B cell (primary cell): Measurements from ENCODE around the gene LPO. TPM values are rescaled to one million over a fixed set of nuclear protein-coding genes. Genes with fewer than 3 reads are reported as not detected.

Experiments
- ATAC-seq: fragments of 200-7000 bp; cut with Tn5 transposase; one replicate; pipeline ENCODE4 v1.10.0; 2021; ENCODE audit warnings: low read depth, mild to moderate bottlenecking, moderate number of reproducible peaks, moderate library complexity
- CTCF ChIA-PET: fragments of 350-600 bp; sonication (Branson Sonifier 250); formaldehyde crosslinking; loops from one replicate; lab custom pipeline; 2021; ENCODE audit warnings: antibody characterized with exemption, inconsistent platforms; lab: Charles Lee
- POLR2A ChIA-PET: fragments of 350-600 bp; sonication (Branson Sonifier 250); formaldehyde crosslinking; loops from one replicate; lab custom pipeline; 2021; ENCODE audit warnings: antibody characterized with exemption; lab: Charles Lee
- DNase-seq: peaks from one replicate; pipeline ENCODE4 v3.0.0; 2013
- H2AFZ ChIP-seq: 2 replicates; pipeline ENCODE4 v1.6.1; 2012; ENCODE audit warnings: mild to moderate bottlenecking, low read depth, low read length; ENCODE audit not compliant: insufficient read depth, poor library complexity, severe bottlenecking
- H3K27ac ChIP-seq, 2 donors: 1 replicate in 1 of 2; 2 replicates in 1 of 2; pipeline ENCODE4 v1.5.1; 2012 to 2013; ENCODE audit warnings: low read length in 2 of 2, mild to moderate bottlenecking in 2 of 2, moderate library complexity in 1 of 2
- H3K27me3 ChIP-seq, 4 experiments: fragments of 200-600 bp in 1 of 4; sonication (generic) in 1 of 4; replicated peaks in 1 of 4; 1 replicate in 2 of 4; 2 replicates in 2 of 4; pipeline versions ENCODE4 v1.6.1 to v1.7.0; 2013 to 2016; ENCODE audit warnings: low read length in 3 of 4, mild to moderate bottlenecking in 2 of 4, mixed read lengths in 1 of 4, moderate library complexity in 1 of 4; ENCODE audit not compliant: insufficient read depth in 4 of 4, control insufficient read depth in 3 of 4; ENCODE audit errors: control extremely low read depth in 1 of 4
- H3K36me3 ChIP-seq, 2 experiments: replicated peaks in 1 of 2; 1 replicate in 1 of 2; 2 replicates in 1 of 2; pipeline versions ENCODE4 v1.6.1 to v1.7.1; 2013; ENCODE audit warnings: low read length in 1 of 2; ENCODE audit not compliant: insufficient read depth in 2 of 2, control insufficient read depth in 1 of 2; ENCODE audit errors: control extremely low read depth in 1 of 2, extremely low read depth in 1 of 2
- H3K4me1 ChIP-seq, 2 donors: fragments of 200-600 bp in 1 of 2; sonication (generic) in 1 of 2; 1 replicate in 1 of 2; 2 replicates in 1 of 2; pipeline versions ENCODE4 v1.5.1 to v1.6.1; 2013 to 2017; ENCODE audit warnings: low read length in 2 of 2; ENCODE audit not compliant: control insufficient read depth in 2 of 2, insufficient read depth in 2 of 2
- H3K4me2 ChIP-seq: replicated peaks from 2 replicates; pipeline ENCODE3; 2012; ENCODE audit warnings: mild to moderate bottlenecking, low read depth, low read length; ENCODE audit not compliant: poor library complexity, severe bottlenecking
- H3K4me3 ChIP-seq, 5 experiments: fragments of 200-600 bp in 1 of 5; sonication (generic) in 1 of 5; 1 replicate in 3 of 5; 2 replicates in 2 of 5; pipeline versions ENCODE4 v1.5.1 to v1.7.0; 2011 to 2016; ENCODE audit warnings: low read length in 4 of 5, mild to moderate bottlenecking in 4 of 5, low read depth in 2 of 5, control low read depth in 1 of 5, moderate library complexity in 1 of 5; ENCODE audit not compliant: insufficient read depth in 1 of 5; ENCODE audit errors: control extremely low read depth in 1 of 5, extremely low read depth in 1 of 5
- H3K79me2 ChIP-seq: fragments of 200-600 bp; sonication (generic); one replicate; pipeline ENCODE4 v1.6.0; 2016; ENCODE audit warnings: low read length; ENCODE audit not compliant: control insufficient read depth, insufficient read depth
- H3K9ac ChIP-seq: fragments of 200-600 bp; sonication (generic); 2 replicates; pipeline ENCODE4 v1.6.1; 2017; ENCODE audit warnings: mild to moderate bottlenecking, low read length, moderate library complexity
- H3K9me3 ChIP-seq, 3 donors: one replicate each; pipeline versions ENCODE4 v1.6.1 to v1.7.1; 2013; ENCODE audit warnings: low read length in 2 of 3; ENCODE audit not compliant: control insufficient read depth in 2 of 3, insufficient read depth in 1 of 3; ENCODE audit errors: control extremely low read depth in 1 of 3
- H4K20me1 ChIP-seq: 2 replicates; pipeline ENCODE4 v1.6.0; 2012; ENCODE audit warnings: mild to moderate bottlenecking, low read length; ENCODE audit not compliant: insufficient read depth, control insufficient read depth, poor library complexity, severe bottlenecking
- H3K27ac Mint-ChIP-seq: one replicate; pipeline ENCODE4 v1.8.0; 2021; ENCODE audit warnings: mixed read lengths
- H3K27me3 Mint-ChIP-seq: one replicate; pipeline ENCODE4 v1.8.0; 2021; ENCODE audit warnings: mixed read lengths
- H3K4me1 Mint-ChIP-seq: one replicate; pipeline ENCODE4 v1.8.0; 2021; ENCODE audit warnings: mixed read lengths
- H3K4me3 Mint-ChIP-seq: one replicate; pipeline ENCODE4 v1.8.0; 2021; ENCODE audit warnings: mixed read lengths
- H3K9me3 Mint-ChIP-seq: one replicate; pipeline ENCODE4 v1.8.0; 2022; ENCODE audit warnings: mixed read lengths; ENCODE audit not compliant: insufficient read depth
- EZH2 ChIP-seq: IDR thresholded peaks from 2 replicates; pipeline ENCODE4 v1.6.1; 2012; ENCODE audit warnings: borderline replicate concordance, low read depth, mild to moderate bottlenecking, moderate library complexity, low read length; ENCODE audit not compliant: insufficient read depth, poor library complexity, severe bottlenecking
- WGBS: methylation state at CpG from one replicate; pipeline ENCODE4 v1.1.5; 2013; ENCODE audit warnings: missing lambda C conversion rate; ENCODE audit not compliant: insufficient coverage; 5-methylcytosine and 5-hydroxymethylcytosine counted together
- intact Hi-C: fragments of 100-400 bp; cut with micrococcal nuclease; formaldehyde crosslinking; loops from one replicate; pipeline ENCODE4 v1.10.0; 2022
- polyA minus RNA-seq: library from RNA; depleted of rRNA, polyadenylated mRNA; stranded (reverse); fragments of >200 nt; gene quantifications from 2 replicates; pipeline ENCODE4 v1.2.3, GENCODE V29; 2012
- polyA plus RNA-seq: library from polyadenylated mRNA; depleted of rRNA; stranded (reverse); fragments of >200 nt; gene quantifications from 2 replicates; pipeline ENCODE4 v1.2.3, GENCODE V29; 2012
- total RNA-seq, 2 donors: library from RNA; stranded (reverse); fragments of 120-200 nt in 1 of 2; gene quantifications; 1 replicate in 1 of 2; 2 replicates in 1 of 2; pipeline versions ENCODE4 v1.2.3 to v1.2.4, GENCODE V29; 2013 to 2022
- TF ChIP-seq, protein P1 (sequence below): fragments of 200-600 bp; IDR thresholded peaks from one replicate; pipeline ENCODE4 v1.8.0; 2022; ENCODE audit warnings: antibody characterized with exemption, mild to moderate bottlenecking

Gene LPO
- not detected in 2 replicates for total RNA-seq
- 0.02 TPM for total RNA-seq (2013)
- not detected in 2 replicates for polyA plus RNA-seq
- polyA minus RNA-seq = not detected in 2 replicates

DNA sequence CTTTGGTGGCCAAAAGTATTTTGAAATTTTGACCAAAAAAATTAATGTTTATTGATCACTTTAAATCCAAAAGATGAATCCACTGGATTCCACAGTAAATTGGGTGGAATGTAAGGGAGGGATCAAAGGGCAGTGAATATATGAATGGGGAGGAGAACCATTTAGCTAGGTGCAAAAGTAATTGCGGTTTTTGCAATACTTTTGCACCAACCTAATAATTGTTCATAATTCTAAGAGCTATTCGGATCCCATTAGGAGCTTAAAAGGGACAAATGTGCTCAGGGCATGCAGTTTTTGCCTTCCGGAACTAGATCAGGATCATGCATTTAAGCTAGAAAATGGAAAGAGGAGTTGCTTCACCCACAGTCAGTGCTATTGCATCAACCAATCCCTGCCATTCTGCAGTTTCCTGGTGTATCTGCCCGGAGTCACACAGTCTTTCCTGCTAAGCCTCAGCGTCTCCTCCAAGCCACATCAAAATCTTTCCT is at the start of gene LPO:
Gene LPO, plus strand, starts transcription at position 438 of the 488 bp plus-strand sequence. CDS start 4,396 bp downstream, outside the sequence.
- no peak within 1 kb of the TSS for H3K9ac ChIP-seq
- H3K4me1 ChIP-seq = peaks cover 5 to 11% of the 10 kb centered on the region in 2 donors
- ChIA-PET CTCF (interaction anchor here (1.2 to 2.1 kb wide), 3 partner anchors 11 to 38 kb away, joined by 3 to 11 read pairs (median 5); no protein-coding TSS in a partner anchor), POLR2A (no interaction called here)
- no peak within 1 kb of the TSS for H3K27ac ChIP-seq
- Mint-ChIP-seq H3K4me1 (peaks cover 15% of the 10 kb centered on the region), H3K27me3 (peaks cover 47% of the 10 kb centered on the region), H3K9me3 (no peaks in the 10 kb centered on the region), H3K27ac (no peak within 1 kb of the TSS), H3K4me3 (no peak within 1 kb of the TSS)
- H3K79me2 ChIP-seq = no peaks in the 10 kb centered on the region
- no peaks in the 10 kb centered on the region for H4K20me1 ChIP-seq
- WGBS = 20% methylated on average over 1 of the region's 5 CpGs
- DNase-seq = no peak
- ATAC-seq = no peak
- H3K36me3 ChIP-seq = no peaks in the 10 kb centered on the region
- TF ChIP-seq EZH2 = no peak
- TF ChIP-seq, protein P1, sequence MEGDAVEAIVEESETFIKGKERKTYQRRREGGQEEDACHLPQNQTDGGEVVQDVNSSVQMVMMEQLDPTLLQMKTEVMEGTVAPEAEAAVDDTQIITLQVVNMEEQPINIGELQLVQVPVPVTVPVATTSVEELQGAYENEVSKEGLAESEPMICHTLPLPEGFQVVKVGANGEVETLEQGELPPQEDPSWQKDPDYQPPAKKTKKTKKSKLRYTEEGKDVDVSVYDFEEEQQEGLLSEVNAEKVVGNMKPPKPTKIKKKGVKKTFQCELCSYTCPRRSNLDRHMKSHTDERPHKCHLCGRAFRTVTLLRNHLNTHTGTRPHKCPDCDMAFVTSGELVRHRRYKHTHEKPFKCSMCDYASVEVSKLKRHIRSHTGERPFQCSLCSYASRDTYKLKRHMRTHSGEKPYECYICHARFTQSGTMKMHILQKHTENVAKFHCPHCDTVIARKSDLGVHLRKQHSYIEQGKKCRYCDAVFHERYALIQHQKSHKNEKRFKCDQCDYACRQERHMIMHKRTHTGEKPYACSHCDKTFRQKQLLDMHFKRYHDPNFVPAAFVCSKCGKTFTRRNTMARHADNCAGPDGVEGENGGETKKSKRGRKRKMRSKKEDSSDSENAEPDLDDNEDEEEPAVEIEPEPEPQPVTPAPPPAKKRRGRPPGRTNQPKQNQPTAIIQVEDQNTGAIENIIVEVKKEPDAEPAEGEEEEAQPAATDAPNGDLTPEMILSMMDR = no peak
- peaks cover 0 to 3% (median 0%) of the 10 kb centered on the region in 3 donors for H3K9me3 ChIP-seq
- H2AFZ ChIP-seq = no peak within 1 kb of the TSS
- H3K4me3 ChIP-seq = no peak within 1 kb of the TSS
- H3K4me2 ChIP-seq = no peak within 1 kb of the TSS
- intact Hi-C loops = no loop called here
- peaks cover 0 to 24% (median 6%) of the 10 kb centered on the region in 4 experiments for H3K27me3 ChIP-seq

DNA sequence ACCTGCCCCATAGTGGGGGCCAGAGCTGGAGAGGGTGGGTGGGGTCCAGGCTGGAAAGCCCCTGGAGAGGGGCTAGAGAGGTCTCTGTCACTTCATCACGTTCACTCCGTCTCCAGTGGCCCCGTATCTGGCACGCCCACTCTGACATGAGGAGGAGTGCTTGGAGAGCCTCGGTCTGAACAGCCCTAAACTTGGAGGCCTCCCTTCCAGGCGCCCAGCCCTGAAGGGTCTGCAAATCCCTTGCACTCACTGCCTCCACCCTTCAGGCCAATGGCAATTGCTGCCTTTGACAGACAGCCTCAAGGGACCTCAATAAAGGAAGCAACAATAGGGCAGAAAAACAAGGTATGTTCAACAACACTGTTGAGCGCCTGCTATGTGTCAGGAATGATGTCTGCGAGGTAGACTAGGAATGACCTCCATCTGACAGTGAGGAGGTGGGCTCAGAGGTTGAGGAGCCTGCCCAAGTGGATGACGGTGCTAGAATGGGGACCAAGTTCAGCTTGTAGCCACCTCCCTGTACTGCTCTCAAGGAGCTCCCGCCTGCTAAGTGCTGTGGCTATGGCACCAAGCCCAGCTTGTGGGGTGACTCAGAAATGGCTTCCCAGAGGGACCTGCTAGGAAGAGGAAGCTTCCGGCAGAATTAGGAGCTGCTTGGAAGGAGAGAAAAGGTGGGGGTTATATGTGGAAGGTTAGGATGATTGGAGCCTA is 48.8 kb upstream of the LPO start:
- no peak overlapping the region for H3K4me3 Mint-ChIP-seq
- no peak overlapping the region for H3K4me2 ChIP-seq
- POLR2A ChIA-PET = no interaction called here
- H3K79me2 ChIP-seq = no peaks in the 10 kb centered on the region
- peaks cover 30% of the 10 kb centered on the region for H3K27me3 Mint-ChIP-seq
- WGBS = 67% methylated on average over 11 of the region's 11 CpGs
- peaks cover 9 to 15% of the 10 kb centered on the region in 2 donors for H3K4me1 ChIP-seq
- intact Hi-C loops = no loop called here
- peaks cover 11% of the 10 kb centered on the region for H3K4me1 Mint-ChIP-seq
- CTCF ChIA-PET = no interaction called here
- H3K9me3 ChIP-seq = no peaks in the 10 kb centered on the region
- no peak overlapping the region for H3K27ac ChIP-seq
- peaks cover 0 to 5% (median 2%) of the 10 kb centered on the region in 4 experiments for H3K27me3 ChIP-seq
- ATAC-seq = no peak
- no peaks in the 10 kb centered on the region for H3K36me3 ChIP-seq
- H3K4me3 ChIP-seq = no peak overlapping the region
- no peak overlapping the region for H3K9ac ChIP-seq
- H4K20me1 ChIP-seq = no peaks in the 10 kb centered on the region
- no peak for TF ChIP-seq EZH2
- TF ChIP-seq, protein P1 = no peak
- no peak overlapping the region for H3K27ac Mint-ChIP-seq
- no peaks in the 10 kb centered on the region for H3K9me3 Mint-ChIP-seq
- no peak for DNase-seq
- H2AFZ ChIP-seq = no peak overlapping the region
